OCI-LY3 (cell line): ENCODE data around the gene TMEM52B.
"Not testable (repeated sequence)": the region's sequence is repeated elsewhere in the genome, so short reads cannot be mapped to it uniquely, and the experiment has no call there.

Experiments used
- H2AFZ ChIP-seq: fragments of 200-600, 300-600 bp; shearing (Covaris generic); 2 replicates; pipeline ENCODE4 v1.6.0; 2014; ENCODE audit warnings: antibody characterized with exemption, low read depth, low read length
- H3K27ac ChIP-seq: fragments of 200-600, 300-600 bp; sonication (generic); 2 replicates; pipeline ENCODE4 v1.5.1; 2014; ENCODE audit warnings: mild to moderate bottlenecking, low read length, moderate library complexity, mixed read lengths
- H3K27me3 ChIP-seq: fragments of 200-600, 300-600 bp; sonication (generic); 2 replicates; pipeline ENCODE4 v1.6.1; 2014; ENCODE audit warnings: low read depth, low read length, mixed read lengths
- H3K36me3 ChIP-seq: fragments of 200-600, 300-600 bp; sonication (generic); replicated peaks from 2 replicates; pipeline ENCODE3; 2014; ENCODE audit warnings: low read depth, low read length, mixed read lengths
- H3K4me1 ChIP-seq: fragments of 300-600, 200-600 bp; sonication (generic); 2 replicates; pipeline ENCODE4 v1.6.1; 2014; ENCODE audit warnings: low read length, mixed read lengths
- H3K4me2 ChIP-seq: fragments of 200-600, 300-600 bp; sonication (generic); 2 replicates; pipeline ENCODE4 v1.6.1; 2014; ENCODE audit warnings: low read length, mixed read lengths
- H3K4me3 ChIP-seq: fragments of 300-600, 200-600 bp; sonication (generic); 2 replicates; pipeline ENCODE4 v1.5.1; 2014; ENCODE audit warnings: antibody characterized with exemption, mild to moderate bottlenecking, low read length, moderate library complexity
- H3K79me2 ChIP-seq: fragments of 300-600, 200-600 bp; shearing (Covaris generic); 2 replicates; pipeline ENCODE4 v1.6.1; 2014; ENCODE audit warnings: mild to moderate bottlenecking, low read length, mixed read lengths
- H3K9ac ChIP-seq: fragments of 300-600, 200-600 bp; shearing (Covaris generic); 2 replicates; pipeline ENCODE4 v1.6.0; 2014; ENCODE audit warnings: mild to moderate bottlenecking, low read length, moderate library complexity
- H3K9me3 ChIP-seq: fragments of 200-600, 300-600 bp; shearing (Covaris generic); 2 replicates; pipeline ENCODE4 v1.6.1; 2014; ENCODE audit warnings: low read length, mixed read lengths; ENCODE audit not compliant: insufficient read depth
- H4K20me1 ChIP-seq: fragments of 200-600, 300-600 bp; sonication (generic); 2 replicates; pipeline ENCODE4 v1.6.1; 2016; ENCODE audit warnings: low read length, mixed read lengths; ENCODE audit not compliant: insufficient read depth
- EZH2phosphoT487 ChIP-seq: fragments of 200-600 bp; shearing (Covaris generic); IDR thresholded peaks from 2 replicates; pipeline ENCODE4 v1.6.1; 2018; ENCODE audit warnings: antibody characterized with exemption, mixed run types, low read depth
- TF ChIP-seq, protein P1 (sequence below): fragments of 200-600, 300-600 bp; sonication (generic); IDR thresholded peaks from 2 replicates; pipeline ENCODE4 v1.5.1; 2014; ENCODE audit warnings: antibody characterized with exemption, low read length, low read depth

Gene TMEM52B

GRCh38 chr12:10179776-10180181 is 947 bp downstream of the TMEM52B start:
- TF ChIP-seq, protein P1, sequence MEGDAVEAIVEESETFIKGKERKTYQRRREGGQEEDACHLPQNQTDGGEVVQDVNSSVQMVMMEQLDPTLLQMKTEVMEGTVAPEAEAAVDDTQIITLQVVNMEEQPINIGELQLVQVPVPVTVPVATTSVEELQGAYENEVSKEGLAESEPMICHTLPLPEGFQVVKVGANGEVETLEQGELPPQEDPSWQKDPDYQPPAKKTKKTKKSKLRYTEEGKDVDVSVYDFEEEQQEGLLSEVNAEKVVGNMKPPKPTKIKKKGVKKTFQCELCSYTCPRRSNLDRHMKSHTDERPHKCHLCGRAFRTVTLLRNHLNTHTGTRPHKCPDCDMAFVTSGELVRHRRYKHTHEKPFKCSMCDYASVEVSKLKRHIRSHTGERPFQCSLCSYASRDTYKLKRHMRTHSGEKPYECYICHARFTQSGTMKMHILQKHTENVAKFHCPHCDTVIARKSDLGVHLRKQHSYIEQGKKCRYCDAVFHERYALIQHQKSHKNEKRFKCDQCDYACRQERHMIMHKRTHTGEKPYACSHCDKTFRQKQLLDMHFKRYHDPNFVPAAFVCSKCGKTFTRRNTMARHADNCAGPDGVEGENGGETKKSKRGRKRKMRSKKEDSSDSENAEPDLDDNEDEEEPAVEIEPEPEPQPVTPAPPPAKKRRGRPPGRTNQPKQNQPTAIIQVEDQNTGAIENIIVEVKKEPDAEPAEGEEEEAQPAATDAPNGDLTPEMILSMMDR, result no peak
- TF ChIP-seq EZH2phosphoT487, result no peak
- Histone ChIP-seq H3K27ac (no peak overlapping the region), H3K9me3 (no peaks in the 10 kb centered on the region), H3K79me2 (no peaks in the 10 kb centered on the region), H3K4me1 (no peaks in the 10 kb centered on the region), H4K20me1 (no peaks in the 10 kb centered on the region), H3K27me3 (peaks cover 69% of the 10 kb centered on the region), H3K9ac (no peak overlapping the region), H3K36me3 (no peaks in the 10 kb centered on the region), H3K4me2 (no peak overlapping the region), H3K4me3 (no peak overlapping the region), H2AFZ (no peak overlapping the region)

DNA sequence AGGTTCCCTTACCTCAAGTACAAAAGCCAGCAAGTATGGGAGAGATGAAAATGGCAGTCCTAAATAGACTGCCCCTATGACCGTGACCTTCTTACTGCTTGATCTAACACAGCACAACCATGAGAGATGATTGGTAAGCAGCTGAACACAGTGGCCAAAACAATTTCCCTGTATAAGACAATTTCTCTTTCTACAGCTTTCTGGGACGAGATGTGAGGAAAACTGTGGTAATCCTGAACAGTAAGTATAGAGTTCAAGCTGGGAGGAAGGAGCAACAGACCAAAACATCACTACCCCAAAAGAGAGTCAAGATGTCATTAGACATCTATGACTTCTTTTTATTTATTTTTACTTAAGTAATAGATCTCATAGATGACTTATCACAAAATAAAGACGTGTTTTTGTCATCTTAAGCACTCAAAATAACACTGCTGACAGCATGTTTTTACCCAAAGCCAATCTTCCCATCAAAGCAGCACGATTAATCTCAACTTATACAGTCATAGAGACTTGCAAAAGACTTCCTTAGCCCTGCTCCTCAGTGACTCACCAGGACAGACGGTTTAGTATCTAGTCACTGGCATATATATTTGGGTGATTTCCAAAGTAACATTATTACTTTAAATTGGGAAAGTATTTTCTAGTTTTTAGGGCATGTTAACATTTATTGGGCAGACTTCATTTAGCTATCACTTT is 3.7 kb downstream of the TMEM52B start:
- Histone ChIP-seq H3K4me1 (no peaks in the 10 kb centered on the region), H3K9me3 (no peaks in the 10 kb centered on the region), H3K9ac (no peak overlapping the region), H3K27ac (no peak overlapping the region), H3K27me3 (peaks cover 61% of the 10 kb centered on the region), H3K4me2 (no peak overlapping the region), H3K4me3 (no peak overlapping the region), H4K20me1 (no peaks in the 10 kb centered on the region), H3K79me2 (no peaks in the 10 kb centered on the region), H3K36me3 (no peaks in the 10 kb centered on the region), H2AFZ (no peak overlapping the region)
- TF ChIP-seq, protein P1, result no peak
- no peak for TF ChIP-seq EZH2phosphoT487

DNA sequence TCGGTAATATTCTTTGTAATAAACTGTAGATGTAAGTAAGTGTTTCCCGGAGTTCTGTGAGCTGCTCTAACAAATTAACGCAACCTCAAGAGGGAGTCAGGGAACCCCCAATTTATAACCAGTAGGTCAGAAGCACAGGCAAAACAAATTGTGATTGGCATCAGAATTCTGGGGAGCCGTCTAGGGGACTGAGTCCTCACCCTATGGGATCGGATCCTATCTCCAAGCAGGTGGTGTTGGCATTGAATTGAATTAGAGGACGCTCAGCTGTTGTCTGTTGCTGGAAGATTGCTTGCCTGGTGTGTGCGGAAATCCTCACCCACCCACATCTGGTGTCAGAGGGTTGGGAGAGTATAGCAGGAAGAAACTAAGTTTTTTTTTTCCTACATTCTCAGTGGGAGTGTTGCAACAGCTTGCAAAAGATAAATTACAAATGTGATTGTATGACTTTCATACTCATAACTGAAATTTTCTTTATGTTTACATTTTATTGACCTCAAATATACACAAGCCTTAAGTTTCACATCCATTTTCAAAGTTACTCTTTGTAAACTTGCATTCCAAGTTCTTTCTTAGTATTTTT is 5.5 kb downstream of the TMEM52B start:
- Histone ChIP-seq H3K79me2 (no peaks in the 10 kb centered on the region), H3K4me1 (no peaks in the 10 kb centered on the region), H4K20me1 (no peaks in the 10 kb centered on the region), H3K27ac (no peak overlapping the region), H3K4me3 (no peak overlapping the region), H3K9me3 (no peaks in the 10 kb centered on the region), H3K4me2 (no peak overlapping the region), H3K27me3 (peaks cover 53% of the 10 kb centered on the region), H2AFZ (no peak overlapping the region), H3K9ac (no peak overlapping the region), H3K36me3 (no peaks in the 10 kb centered on the region)
- TF ChIP-seq EZH2phosphoT487, result no peak
- TF ChIP-seq, protein P1, result no peak

GRCh38 chr12:10186299-10186698 is 7.5 kb downstream of the TMEM52B start:
- Histone ChIP-seq H2AFZ (no peak overlapping the region), H3K27ac (no peak overlapping the region), H3K4me2 (no peak overlapping the region), H4K20me1 (no peaks in the 10 kb centered on the region), H3K9me3 (no peaks in the 10 kb centered on the region), H3K27me3 (peaks cover 54% of the 10 kb centered on the region), H3K4me1 (no peaks in the 10 kb centered on the region), H3K9ac (no peak overlapping the region), H3K36me3 (no peaks in the 10 kb centered on the region), H3K4me3 (no peak overlapping the region), H3K79me2 (no peaks in the 10 kb centered on the region)
- no peak for TF ChIP-seq EZH2phosphoT487
- TF ChIP-seq, protein P1, result no peak

DNA sequence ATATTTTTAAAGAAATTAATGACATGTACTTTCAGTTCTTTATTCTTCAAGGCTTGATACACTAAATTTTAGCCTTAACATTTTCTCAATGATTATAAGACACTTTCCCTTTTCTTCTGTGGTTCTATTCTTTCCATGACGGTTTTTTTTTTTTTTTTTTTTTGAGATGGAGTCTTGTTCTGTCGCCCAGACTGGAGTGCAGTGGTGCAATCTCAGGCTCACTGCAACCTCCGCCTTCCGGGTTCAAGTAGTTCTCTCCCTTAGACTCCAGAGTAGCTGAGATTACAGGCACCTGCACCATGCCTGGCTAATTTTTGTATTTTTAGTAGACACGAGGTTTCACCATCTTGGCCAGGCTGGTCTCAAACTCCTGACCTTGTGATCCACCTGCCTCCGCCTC is 8.1 kb downstream of the TMEM52B start:
- H2AFZ ChIP-seq, H3K27ac ChIP-seq, H3K79me2 ChIP-seq, H3K4me3 ChIP-seq, H3K4me1 ChIP-seq, H3K9ac ChIP-seq, H3K4me2 ChIP-seq, H3K9me3 ChIP-seq, H4K20me1 ChIP-seq, H3K36me3 ChIP-seq: not testable (repeated sequence)
- H3K27me3 ChIP-seq, result peaks cover 61% of the 10 kb centered on the region
